H1 (cell line): ENCODE data around the gene PI16. TPM values are rescaled to one million over a fixed set of nuclear protein-coding genes. Genes with fewer than 3 reads are reported as not detected.

Experiments
- CTCF ChIA-PET: fragments of 300-600 bp; sonication (Branson Sonifier 250); formaldehyde crosslinking; loops from one replicate; lab custom pipeline; 2021; ENCODE audit not compliant: partially characterized antibody; lab: Charles Lee
- POLR2A ChIA-PET: fragments of 300-600 bp; sonication (Branson Sonifier 250); formaldehyde crosslinking; loops from one replicate; lab custom pipeline; 2021; ENCODE audit warnings: inconsistent platforms; ENCODE audit not compliant: partially characterized antibody; lab: Charles Lee
- DNase-seq, 2 experiments: peaks; one replicate each; pipeline versions ENCODE4 v3.0.0 to v3.0.0-alpha.2; 2010 to 2022; ENCODE audit warnings: low spot score in 2 of 2, low read depth in 1 of 2, mixed read lengths in 1 of 2
- FAIRE-seq: peaks from 2 replicates; lab custom pipeline; 2011; peaks lifted over from hg19 to GRCh38; lab: Jason Lieb, UNC
- H2AFZ ChIP-seq: 2 replicates; pipeline ENCODE4 v1.8.1; 2012; ENCODE audit warnings: low read length, inconsistent platforms
- H2AK5ac ChIP-seq: 2 replicates; pipeline ENCODE4 v1.6.1; 2013; ENCODE audit warnings: low read depth, low read length
- H2BK120ac ChIP-seq: replicated peaks from 2 replicates; pipeline ENCODE3; 2013; ENCODE audit warnings: low read depth, low read length, inconsistent platforms
- H2BK12ac ChIP-seq: 2 replicates; pipeline ENCODE4 v1.6.1; 2013; ENCODE audit warnings: low read depth, low read length
- H2BK15ac ChIP-seq: 2 replicates; pipeline ENCODE4 v1.6.1; 2013; ENCODE audit warnings: low read length
- H2BK20ac ChIP-seq: 2 replicates; pipeline ENCODE4 v1.6.1; 2013; ENCODE audit warnings: low read length
- H2BK5ac ChIP-seq: 2 replicates; pipeline ENCODE4 v1.6.1; 2013; ENCODE audit warnings: low read depth, low read length
- H3K14ac ChIP-seq: 2 replicates; pipeline ENCODE4 v1.6.1; 2013; ENCODE audit warnings: inconsistent platforms; ENCODE audit not compliant: insufficient read length
- H3K18ac ChIP-seq: 2 replicates; pipeline ENCODE4 v1.6.1; 2013; ENCODE audit warnings: low read length; ENCODE audit errors: extremely low read depth
- H3K23ac ChIP-seq: 2 replicates; pipeline ENCODE4 v1.6.1; 2013; ENCODE audit warnings: inconsistent platforms; ENCODE audit not compliant: insufficient read length
- H3K23me2 ChIP-seq: 2 replicates; pipeline ENCODE4 v1.6.1; 2013; ENCODE audit warnings: low read depth, low read length
- H3K27ac ChIP-seq: 2 replicates; pipeline ENCODE4 v1.6.1; 2011; ENCODE audit warnings: low read depth, low read length, inconsistent platforms
- H3K27me3 ChIP-seq, 4 experiments: replicated peaks in 1 of 4; 1 replicate in 1 of 4; 2 replicates in 3 of 4; pipeline versions ENCODE4 v1.6.1 to v1.8.1; 2011 to 2013; ENCODE audit warnings: low read length in 3 of 4, mild to moderate bottlenecking in 3 of 4, inconsistent platforms in 2 of 4, mixed read lengths in 2 of 4, moderate library complexity in 1 of 4; ENCODE audit not compliant: control insufficient read depth in 3 of 4, insufficient read depth in 3 of 4; ENCODE audit errors: extremely low read depth in 1 of 4
- H3K36me3 ChIP-seq, 4 experiments: 2 replicates each; pipeline versions ENCODE4 v1.6.1 to v1.8.1; 2011 to 2013; ENCODE audit warnings: mild to moderate bottlenecking in 4 of 4, low read length in 3 of 4, moderate library complexity in 2 of 4, control low read depth in 1 of 4, inconsistent platforms in 1 of 4; ENCODE audit not compliant: insufficient read depth in 4 of 4, control insufficient read depth in 2 of 4
- H3K4ac ChIP-seq: replicated peaks from 2 replicates; pipeline ENCODE3; 2013; ENCODE audit warnings: low read length, low read depth, mixed read lengths, inconsistent platforms; ENCODE audit not compliant: insufficient read length
- H3K4me1 ChIP-seq, 4 experiments: replicated peaks in 1 of 4; 1 replicate in 1 of 4; 2 replicates in 3 of 4; pipeline versions ENCODE4 v1.6.1 to v1.8.1; 2011 to 2013; ENCODE audit warnings: low read length in 3 of 4, inconsistent platforms in 2 of 4, mixed read lengths in 1 of 4; ENCODE audit not compliant: insufficient read depth in 4 of 4, control insufficient read depth in 3 of 4
- H3K4me2 ChIP-seq, 2 experiments: 2 replicates each; pipeline versions ENCODE4 v1.6.1 to v1.8.1; 2011 to 2013; ENCODE audit warnings: low read depth in 2 of 2, low read length in 2 of 2, control low read depth in 1 of 2, inconsistent platforms in 1 of 2, mild to moderate bottlenecking in 1 of 2; ENCODE audit not compliant: insufficient read depth in 1 of 2
- H3K4me3 ChIP-seq, 4 experiments: fragments of 200-600, 300-600 bp in 1 of 4; sonication (generic), shearing (Covaris generic), sonication (Bioruptor Twin) in 1 of 4; 2 replicates each; pipeline versions ENCODE4 v1.5.1 to v1.8.1; 2011 to 2016; ENCODE audit warnings: low read length in 4 of 4, low read depth in 3 of 4, control low read depth in 2 of 4, inconsistent platforms in 2 of 4, mild to moderate bottlenecking in 2 of 4, mixed read lengths in 1 of 4, moderate library complexity in 1 of 4; ENCODE audit not compliant: insufficient read depth in 2 of 4; ENCODE audit errors: extremely low read depth in 1 of 4
- H3K56ac ChIP-seq: replicated peaks from 2 replicates; pipeline ENCODE3; 2013; ENCODE audit warnings: low read depth, mild to moderate bottlenecking, mixed read lengths, low read length, inconsistent platforms; ENCODE audit not compliant: insufficient read length
- H3K79me1 ChIP-seq: 2 replicates; pipeline ENCODE4 v1.6.1; 2013; ENCODE audit warnings: low read depth, low read length, control low read depth
- H3K79me2 ChIP-seq, 2 experiments: 2 replicates each; pipeline versions ENCODE4 v1.6.1 to v1.8.1; 2012 to 2013; ENCODE audit warnings: low read length in 2 of 2, mild to moderate bottlenecking in 2 of 2, inconsistent platforms in 1 of 2; ENCODE audit not compliant: insufficient read depth in 2 of 2, control insufficient read depth in 1 of 2
- H3K9ac ChIP-seq, 4 experiments: replicated peaks in 1 of 4; 1 replicate in 1 of 4; 2 replicates in 3 of 4; pipeline versions ENCODE4 v1.6.1 to v1.8.1; 2011 to 2013; ENCODE audit warnings: low read depth in 3 of 4, low read length in 3 of 4, control low read depth in 2 of 4, mild to moderate bottlenecking in 2 of 4, moderate library complexity in 2 of 4, inconsistent platforms in 1 of 4; ENCODE audit errors: extremely low read depth in 1 of 4
- H3K9me3 ChIP-seq, 2 experiments: 2 replicates each; pipeline versions ENCODE4 v1.6.1 to v1.8.1; 2012 to 2013; ENCODE audit warnings: mild to moderate bottlenecking in 2 of 2, moderate library complexity in 2 of 2, control low read depth in 1 of 2, inconsistent platforms in 1 of 2, low read depth in 1 of 2, low read length in 1 of 2, mixed read lengths in 1 of 2; ENCODE audit not compliant: insufficient read depth in 2 of 2
- H4K20me1 ChIP-seq, 2 experiments: replicated peaks in 1 of 2; 2 replicates each; pipeline versions ENCODE3 to v1.8.1; 2011 to 2013; ENCODE audit warnings: inconsistent platforms in 2 of 2, low read length in 2 of 2, mild to moderate bottlenecking in 1 of 2; ENCODE audit not compliant: insufficient read depth in 2 of 2, control insufficient read depth in 1 of 2
- H4K5ac ChIP-seq: 2 replicates; pipeline ENCODE4 v1.6.1; 2013; ENCODE audit warnings: low read length, low read depth, mixed read lengths, inconsistent platforms; ENCODE audit not compliant: insufficient read length
- H4K8ac ChIP-seq: 2 replicates; pipeline ENCODE4 v1.8.0; 2013; ENCODE audit warnings: mild to moderate bottlenecking, moderate library complexity, low read length, inconsistent platforms; ENCODE audit not compliant: insufficient read depth; ENCODE audit errors: extremely low read depth
- H4K91ac ChIP-seq: replicated peaks from 2 replicates; pipeline ENCODE3; 2013; ENCODE audit warnings: low read length, mixed read lengths, inconsistent platforms; ENCODE audit not compliant: insufficient read length
- BACH1 ChIP-seq: IDR thresholded peaks from 2 replicates; pipeline ENCODE4 v1.6.1; 2012; ENCODE audit warnings: low read length, improper control_type of control experiment
- BRCA1 ChIP-seq: IDR thresholded peaks from 2 replicates; pipeline ENCODE4 v1.6.1; 2012; ENCODE audit warnings: low read depth, low read length, improper control_type of control experiment
- CBX5 ChIP-seq: fragments of 300-800, 300-1000 bp; sonication (generic); IDR thresholded peaks from 2 replicates; pipeline ENCODE4 v1.7.1; 2016; ENCODE audit warnings: antibody characterized with exemption, low read length, low read depth
- CBX8 ChIP-seq: fragments of 300-800, 300-1000 bp; sonication (generic); IDR thresholded peaks from 2 replicates; pipeline ENCODE4 v1.7.1; 2016; ENCODE audit warnings: low read depth, low read length, borderline replicate concordance
- CHD2 ChIP-seq: IDR thresholded peaks from 2 replicates; pipeline ENCODE4 v1.6.1; 2012; ENCODE audit warnings: low read length, improper control_type of control experiment
- CTBP2 ChIP-seq: IDR thresholded peaks from 2 replicates; pipeline ENCODE4 v1.7.0; 2011; ENCODE audit warnings: borderline replicate concordance, mild to moderate bottlenecking, moderate library complexity, mixed read lengths, low read length; ENCODE audit not compliant: insufficient read depth, insufficient read length
- KDM1A ChIP-seq: fragments of 200-600, 300-600 bp; sonication (generic); IDR thresholded peaks from 2 replicates; pipeline ENCODE4 v1.7.1; 2016; ENCODE audit warnings: mild to moderate bottlenecking, low read length, borderline replicate concordance
- POLR2A ChIP-seq, 2 experiments: IDR thresholded peaks; 1 replicate in 1 of 2; 2 replicates in 1 of 2; pipeline ENCODE4 v1.6.1; 2011; ENCODE audit warnings: low read depth in 2 of 2, low read length in 2 of 2, mild to moderate bottlenecking in 2 of 2; ENCODE audit errors: control extremely low read depth in 1 of 2
- RFX5 ChIP-seq: IDR thresholded peaks from 2 replicates; pipeline ENCODE4 v1.6.1; 2011; ENCODE audit warnings: low read depth, low read length, improper control_type of control experiment, borderline replicate concordance
- SP2 ChIP-seq: IDR thresholded peaks from 2 replicates; pipeline ENCODE4 v1.6.1; 2012; ENCODE audit warnings: mild to moderate bottlenecking, low read length, inconsistent platforms
- SRF ChIP-seq: IDR thresholded peaks from 2 replicates; pipeline ENCODE4 v1.6.1; 2011; ENCODE audit warnings: mild to moderate bottlenecking, low read depth, low read length, moderate library complexity
- TAF1 ChIP-seq: IDR thresholded peaks from 2 replicates; pipeline ENCODE4 v1.6.1; 2011; ENCODE audit warnings: mild to moderate bottlenecking, low read depth, low read length
- WGBS, 2 experiments: shearing (Covaris generic) in 1 of 2; methylation state at CpG; one replicate each; pipeline versions ENCODE4 v1.1.6 to v1.1.7; 2013 to 2015; ENCODE audit warnings: low lambda C conversion rate in 2 of 2, mixed read lengths in 2 of 2, inconsistent platforms in 1 of 2, low coverage in 1 of 2, missing lambda C conversion rate in 1 of 2; ENCODE audit not compliant: insufficient replicate concordance in 2 of 2, insufficient coverage in 1 of 2, insufficient read length in 1 of 2; ENCODE audit errors: extremely low coverage in 1 of 2, missing lambda C conversion rate in 1 of 2; 5-methylcytosine and 5-hydroxymethylcytosine counted together
- long read RNA-seq, 2 experiments: library from RNA in 1 of 2; library from capped mRNA in 1 of 2; stranded (forward); transcript quantifications; one replicate each; pipeline ENCODE4 v2.0.0, GENCODE V29; 2021; ENCODE audit warnings: inconsistent platforms in 1 of 2
- polyA minus RNA-seq, 3 experiments: library from RNA; depleted of rRNA, polyadenylated mRNA; stranded (reverse); fragments of >200 nt; gene quantifications; 1 replicate in 2 of 3; 2 replicates in 1 of 3; pipeline ENCODE4 v1.2.3, GENCODE V29; 2011
- polyA plus RNA-seq, 7 experiments: library from polyadenylated mRNA; depleted of rRNA in 3 of 7; stranded (reverse) in 5 of 7; unstranded in 2 of 7; fragments of >200 nt in 5 of 7; fragments of 200-250 nt in 2 of 7; gene quantifications; 1 replicate in 5 of 7; 2 replicates in 1 of 7; 4 replicates in 1 of 7; pipeline versions ENCODE4 v1.2.1 to v1.2.3, GENCODE V29; 2011 to 2013; ENCODE audit warnings: missing spikeins in 2 of 7, mixed read lengths in 2 of 7
- total RNA-seq: library from RNA; stranded (reverse); fragmentation: NEBNext Ultra II Directional; extraction: Animal tissue kit (Norgen Biotek cat#: 25700); gene quantifications from 2 replicates; pipeline ENCODE4 v1.2.1, GENCODE V29; 2021

PI16 gene
- total RNA-seq (not detected in 2 replicates), polyA plus RNA-seq (2011; rRNA removed) (0.05 and 0.06 TPM in 2 replicates), polyA minus RNA-seq (2011; rRNA and poly(A)+ RNA removed) (not detected in 2 replicates)
- 0.12 TPM for polyA plus RNA-seq (2011; cell fraction: cytosol; rRNA removed)
- polyA plus RNA-seq (2011; cell fraction: nucleus; rRNA removed) = 0.27 TPM
- not detected in 4 replicates for polyA plus RNA-seq (2012, experiment 1 of 2)
- polyA plus RNA-seq (2012, experiment 2 of 2) = 0.08 TPM
- not detected for polyA plus RNA-seq (2013, experiment 1 of 2)
- not detected for polyA plus RNA-seq (2013, experiment 2 of 2)
- not detected for polyA minus RNA-seq (2011; cell fraction: cytosol; rRNA and poly(A)+ RNA removed)
- polyA minus RNA-seq (2011; cell fraction: nucleus; rRNA and poly(A)+ RNA removed) = not detected
- long read RNA-seq, experiment 1 = 0 reads
- long read RNA-seq, experiment 2 = 0 reads

- Histone ChIP-seq H3K9ac (no peak within 1 kb of the TSS), H3K4me1 (peaks cover 0 to 8% (median 3%) of the 10 kb centered on the region in 4 experiments; a peak in 4 of 7 replicates), H4K20me1 (no peaks in the 10 kb centered on the region), H3K4me3 (no peak within 1 kb of the TSS), H3K36me3 (no peaks in the 10 kb centered on the region), H4K91ac (peak within 1 kb of the TSS; percentile 55), H3K23me2 (no peaks in the 10 kb centered on the region), H3K4ac (no peak within 1 kb of the TSS), H4K8ac (no peak within 1 kb of the TSS), H3K23ac (no peak within 1 kb of the TSS), H2BK15ac (peak within 1 kb of the TSS; percentile 74; the same call in 1 of the 2 replicates), H3K27ac (no peak within 1 kb of the TSS), H2BK120ac (no peak within 1 kb of the TSS), H3K79me1 (no peaks in the 10 kb centered on the region), H2BK5ac (peak within 1 kb of the TSS; percentile 40; the same call in 1 of the 2 replicates), H3K56ac (no peak within 1 kb of the TSS), H2BK20ac (no peak within 1 kb of the TSS), H3K27me3 (no peaks in the 10 kb centered on the region), H2AK5ac (no peak within 1 kb of the TSS), H4K5ac (no peak within 1 kb of the TSS), H3K79me2 (no peaks in the 10 kb centered on the region), H2BK12ac (no peak within 1 kb of the TSS), H3K4me2 (no peak within 1 kb of the TSS), H2AFZ (no peak within 1 kb of the TSS), H3K14ac (no peak within 1 kb of the TSS), H3K9me3 (no peaks in the 10 kb centered on the region), H3K18ac (no peak within 1 kb of the TSS)
- FAIRE-seq = no peak
- 82% methylated on average over 13 of the region's 14 CpGs; no CpG with 5 or more reads in 1 of the 2 experiments for WGBS, 2 experiments
- POLR2A ChIA-PET = interaction anchor here (0.7 to 1.7 kb wide), 5 partner anchors 11 to 166 kb away, joined by 3 to 5 read pairs (median 3); no protein-coding TSS in a partner anchor
- CTCF ChIA-PET = interaction anchor here (0.7 to 5.4 kb wide), 10 partner anchors 9 to 188 kb away, joined by 3 to 41 read pairs (median 4); partner anchors contain the start of gene PPIL1
- no peak for DNase-seq
- TF ChIP-seq SRF (no peak), RFX5 (no peak), CBX5 (no peak), POLR2A (IDR thresholded peaks at IDR 0.05; ENCODE audit: control extremely low read depth in 1 of 2, low read depth in 2 of 2, low read length in 2 of 2) (no peak), BRCA1 (no peak), BACH1 (no peak), CHD2 (no peak), CTBP2 (no peak), TAF1 (no peak), KDM1A (no peak), SP2 (no peak), CBX8 (no peak)
These were observed at the start of gene PI16 for GRCh38 chr6:36954262-36954931. Gene PI16, plus strand, starts transcription at chr6:36954738. Its CDS starts 23 bp downstream, at chr6:36954761.
